ENCODE measurements around the gene DSCAML1.

The DSCAML1 gene

GRCh38 chr11:117750916-117751662 lies 45.9 kb downstream of the DSCAML1 start:
- no peak for DNase-seq

GRCh38 chr11:117750357-117750756 lies 46.7 kb downstream of the DSCAML1 start:
- DNase-seq, result no peak

- no peak for DNase-seq
Measured at GRCh38 chr11:117749541-117749910, 47.5 kb downstream of the DSCAML1 start.

GRCh38 chr11:117748771-117749540 lies 48.1 kb downstream of the DSCAML1 start:
- no peak for DNase-seq

GRCh38 chr11:117747892-117748291 lies 49.1 kb downstream of the DSCAML1 start:
- DNase-seq, result no peak

GRCh38 chr11:117745346-117745745 lies 51.7 kb downstream of the DSCAML1 start:
- DNase-seq, result no peak

- no peak for DNase-seq
Measured at GRCh38 chr11:117744471-117745150, 52.4 kb downstream of the DSCAML1 start.

GRCh38 chr11:117743121-117743815 lies 53.7 kb downstream of the DSCAML1 start:
- DNase-seq, result no peak

- no peak for DNase-seq
Measured at GRCh38 chr11:117738246-117738957, 58.6 kb downstream of the DSCAML1 start.

- no peak for DNase-seq
Measured at GRCh38 chr11:117735350-117735977, 61.6 kb downstream of the DSCAML1 start.

GRCh38 chr11:117734601-117735024 lies 62.4 kb downstream of the DSCAML1 start:
- no peak for DNase-seq

GRCh38 chr11:117733316-117733715 lies 63.7 kb downstream of the DSCAML1 start:
- DNase-seq, result no peak

GRCh38 chr11:117731722-117732290 lies 65.2 kb downstream of the DSCAML1 start:
- no peak for DNase-seq

- no peak for DNase-seq
Measured at GRCh38 chr11:117730208-117730800, 66.7 kb downstream of the DSCAML1 start.

GRCh38 chr11:117725048-117725734 lies 71.8 kb downstream of the DSCAML1 start:
- no peak for DNase-seq

GRCh38 chr11:117724621-117725020 lies 72.4 kb downstream of the DSCAML1 start:
- DNase-seq, result no peak

- no peak for DNase-seq
Measured at GRCh38 chr11:117724104-117724503, 72.9 kb downstream of the DSCAML1 start.

- DNase-seq, result no peak
Measured at GRCh38 chr11:117723277-117724024, 73.6 kb downstream of the DSCAML1 start.

GRCh38 chr11:117722082-117722481 lies 74.9 kb downstream of the DSCAML1 start:
- no peak for DNase-seq

GRCh38 chr11:117720061-117720511 lies 76.9 kb downstream of the DSCAML1 start:
- DNase-seq, result no peak

All from NK-92 treated with Interleukin-12 subunit alpha and Interleukin-12 subunit beta, amount 100 ng/mL, for 24 hours (cell line).